CD4-positive, alpha-beta memory T cell (primary cell): ENCODE measurements around the gene ZSCAN12. TPM values are rescaled to one million over a fixed set of nuclear protein-coding genes. Genes with fewer than 3 reads are reported as not detected.
"Not testable (repeated sequence)": the region's sequence is repeated elsewhere in the genome, so short reads cannot be mapped to it uniquely, and the experiment has no call there.

Experiments
- CTCF ChIA-PET: fragments of 350-600 bp; sonication (Branson Sonifier 250); formaldehyde crosslinking; loops from one replicate; lab custom pipeline; 2021; ENCODE audit warnings: inconsistent platforms; ENCODE audit not compliant: partially characterized antibody; lab: Charles Lee
- POLR2A ChIA-PET: fragments of 350-600 bp; sonication (Branson Sonifier 250); formaldehyde crosslinking; loops from one replicate; lab custom pipeline; 2021; ENCODE audit not compliant: partially characterized antibody; lab: Charles Lee
- DNase-seq, 5 donors: peaks; one replicate each; pipeline versions ENCODE4 v3.0.0 to v3.0.0-alpha.2; 2020 to 2022; ENCODE audit warnings: mixed read lengths in 1 of 5
- H3K27ac ChIP-seq: one replicate; pipeline ENCODE4 v1.7.0; 2013; ENCODE audit warnings: low read depth, low read length
- H3K27me3 ChIP-seq: 2 replicates; pipeline ENCODE4 v1.7.0; 2013; ENCODE audit warnings: mild to moderate bottlenecking, low read length, moderate library complexity; ENCODE audit not compliant: insufficient read depth
- H3K36me3 ChIP-seq: 2 replicates; pipeline ENCODE4 v1.7.0; 2013; ENCODE audit warnings: mild to moderate bottlenecking, low read length, moderate library complexity; ENCODE audit not compliant: insufficient read depth
- H3K4me1 ChIP-seq: 2 replicates; pipeline ENCODE4 v1.7.0; 2013; ENCODE audit warnings: mild to moderate bottlenecking, low read length, moderate library complexity; ENCODE audit not compliant: insufficient read depth
- H3K4me3 ChIP-seq, 2 donors: one replicate each; pipeline ENCODE4 v1.7.0; 2013; ENCODE audit warnings: low read length in 2 of 2, mild to moderate bottlenecking in 1 of 2
- H3K9me3 ChIP-seq, 2 donors: one replicate each; pipeline ENCODE4 v1.7.0; 2013; ENCODE audit warnings: low read length in 2 of 2, control low read depth in 1 of 2; ENCODE audit not compliant: control insufficient read depth in 1 of 2
- H3K27ac Mint-ChIP-seq, 7 donors: one replicate each; pipeline ENCODE4 v1.8.0; 2020 to 2021; ENCODE audit warnings: mixed read lengths in 7 of 7, mild to moderate bottlenecking in 6 of 7, inconsistent platforms in 3 of 7, moderate library complexity in 3 of 7
- H3K27me3 Mint-ChIP-seq, 2 donors: one replicate each; pipeline ENCODE4 v1.8.0; 2020 to 2021; ENCODE audit warnings: mixed read lengths in 2 of 2
- H3K36me3 Mint-ChIP-seq, 2 donors: one replicate each; pipeline ENCODE4 v1.8.0; 2020 to 2021; ENCODE audit warnings: mixed read lengths in 2 of 2, inconsistent platforms in 1 of 2, mild to moderate bottlenecking in 1 of 2
- H3K4me1 Mint-ChIP-seq, 4 donors: one replicate each; pipeline ENCODE4 v1.8.0; 2020 to 2021; ENCODE audit warnings: mixed read lengths in 4 of 4, mild to moderate bottlenecking in 1 of 4
- H3K4me3 Mint-ChIP-seq, 8 donors: one replicate each; pipeline ENCODE4 v1.8.0; 2020 to 2021; ENCODE audit warnings: mixed read lengths in 8 of 8, mild to moderate bottlenecking in 7 of 8, moderate library complexity in 6 of 8, inconsistent platforms in 3 of 8
- H3K9me3 Mint-ChIP-seq, 8 donors: one replicate each; pipeline ENCODE4 v1.8.0; 2020 to 2021; ENCODE audit warnings: mixed read lengths in 8 of 8, mild to moderate bottlenecking in 5 of 8, inconsistent platforms in 3 of 8, moderate library complexity in 1 of 8
- intact Hi-C: fragments of 100-400 bp; cut with micrococcal nuclease; formaldehyde crosslinking; loops from one replicate; pipeline ENCODE4 v1.15.1; 2023
- polyA plus RNA-seq, 2 donors: library from polyadenylated mRNA; unstranded; fragments of 300-500 nt; fragmentation: Illumina TruSeq; gene quantifications; one replicate each; pipeline ENCODE4 v1.2.3, GENCODE V29; 2021
- total RNA-seq, 2 experiments: library from RNA; stranded (reverse); gene quantifications; one replicate each; pipeline ENCODE4 v1.2.3, GENCODE V29; 2021

Gene ZSCAN12
- total and polyA plus RNA-seq, 4 experiments from 2014 or later, result 0.70 to 8.3 (median 4.7) TPM

- no peak for DNase-seq
- Mint-ChIP-seq H3K27ac (no peak overlapping the region), H3K4me3 (no peak overlapping the region), H3K4me1 (peaks cover 0 to 2% (median 0%) of the 10 kb centered on the region in 4 donors), H3K36me3 (peaks cover 18 to 27% of the 10 kb centered on the region in 2 donors), H3K9me3 (no peaks in the 10 kb centered on the region), H3K27me3 (no peaks in the 10 kb centered on the region)
- POLR2A ChIA-PET, result no interaction called here
- intact Hi-C loops, result no loop called here
- Histone ChIP-seq H3K4me3 (no peak overlapping the region), H3K9me3 (no peaks in the 10 kb centered on the region), H3K27me3 (no peaks in the 10 kb centered on the region), H3K27ac (no peak overlapping the region), H3K4me1 (no peaks in the 10 kb centered on the region), H3K36me3 (peaks cover 7% of the 10 kb centered on the region)
- CTCF ChIA-PET, result interaction anchor here (1.5 kb wide), 1 partner anchor 13 kb away, joined by 3 read pairs; no protein-coding TSS in a partner anchor
These were observed 30.1 kb downstream of the ZSCAN12 start for GRCh38 chr6:28369463-28369862.

- CTCF ChIA-PET, result interaction anchor here (1.5 kb wide), 1 partner anchor 12 kb away, joined by 3 read pairs; no protein-coding TSS in a partner anchor
- Mint-ChIP-seq H3K36me3 (peaks cover 18 to 34% of the 10 kb centered on the region in 2 donors), H3K27me3 (no peaks in the 10 kb centered on the region), H3K4me3 (no peak overlapping the region), H3K9me3 (no peaks in the 10 kb centered on the region), H3K27ac (no peak overlapping the region), H3K4me1 (peaks cover 0 to 2% (median 0%) of the 10 kb centered on the region in 4 donors)
- Histone ChIP-seq H3K4me3 (no peak overlapping the region), H3K4me1 (no peaks in the 10 kb centered on the region), H3K9me3 (no peaks in the 10 kb centered on the region), H3K36me3 (peaks cover 11% of the 10 kb centered on the region), H3K27me3 (no peaks in the 10 kb centered on the region), H3K27ac (no peak overlapping the region)
- intact Hi-C loops, result no loop called here
- POLR2A ChIA-PET, result no interaction called here
- DNase-seq, result no peak
These were observed 31.0 kb downstream of the ZSCAN12 start for GRCh38 chr6:28368522-28368921.

- H3K36me3 ChIP-seq, result peaks cover 11% of the 10 kb centered on the region
- H3K4me3 ChIP-seq, H3K27ac ChIP-seq, H3K4me1 Mint-ChIP-seq, intact Hi-C loops, H3K27me3 Mint-ChIP-seq, H3K27me3 ChIP-seq, H3K9me3 ChIP-seq, POLR2A ChIA-PET, H3K4me1 ChIP-seq, DNase-seq, H3K9me3 Mint-ChIP-seq, H3K4me3 Mint-ChIP-seq: not testable (repeated sequence)
- Mint-ChIP-seq H3K36me3 (peaks cover 31 to 47% of the 10 kb centered on the region in 2 donors), H3K27ac (peak overlapping the region in 1 of 7 donors; percentile 57)
- CTCF ChIA-PET, result interaction anchor here (1.8 to 1.9 kb wide), 2 partner anchors 9 to 11 kb away, joined by 4 to 5 read pairs; no protein-coding TSS in a partner anchor
These were observed 34.0 kb downstream of the ZSCAN12 start for GRCh38 chr6:28365590-28365989.

GRCh38 chr6:28360961-28361360 lies 38.6 kb downstream of the ZSCAN12 start:
- Mint-ChIP-seq H3K9me3 (no peaks in the 10 kb centered on the region), H3K4me1 (peaks cover 3 to 5% (median 4%) of the 10 kb centered on the region in 4 donors), H3K27ac (no peak overlapping the region), H3K4me3 (no peak overlapping the region), H3K36me3 (peaks cover 27 to 34% of the 10 kb centered on the region in 2 donors), H3K27me3 (no peaks in the 10 kb centered on the region)
- ChIA-PET CTCF (no interaction called here), POLR2A (no interaction called here)
- H3K36me3 ChIP-seq, result peaks cover 11% of the 10 kb centered on the region
- no peaks in the 10 kb centered on the region for H3K9me3 ChIP-seq
- no peaks in the 10 kb centered on the region for H3K27me3 ChIP-seq
- DNase-seq, result no peak
- intact Hi-C loops, result no loop called here
- no peak overlapping the region for H3K27ac ChIP-seq
- H3K4me1 ChIP-seq, result peaks cover 6% of the 10 kb centered on the region
- no peak overlapping the region for H3K4me3 ChIP-seq

GRCh38 chr6:28359562-28359961 lies 40.0 kb downstream of the ZSCAN12 start:
- H3K27ac Mint-ChIP-seq, H3K27me3 ChIP-seq, H3K4me3 Mint-ChIP-seq, POLR2A ChIA-PET, H3K27ac ChIP-seq, H3K9me3 ChIP-seq, H3K36me3 ChIP-seq, H3K9me3 Mint-ChIP-seq, H3K4me3 ChIP-seq, H3K27me3 Mint-ChIP-seq, CTCF ChIA-PET, DNase-seq: not testable (repeated sequence)
- Mint-ChIP-seq H3K36me3 (peaks cover 16 to 22% of the 10 kb centered on the region in 2 donors), H3K4me1 (peaks cover 8 to 14% (median 11%) of the 10 kb centered on the region in 4 donors)
- H3K4me1 ChIP-seq, result peaks cover 15% of the 10 kb centered on the region
- intact Hi-C loops, result loop anchor here (10.0 kb wide), 1 partner anchor 585 kb away; no protein-coding TSS in a partner anchor

- ChIA-PET POLR2A (interaction anchor here (1.2 to 1.3 kb wide), 2 partner anchors 233 to 253 kb away, joined by 4 to 7 read pairs; partner anchors contain the start of gene ZSCAN16), CTCF (interaction anchor here (0.9 to 4.3 kb wide), 14 partner anchors 8 to 1194 kb away, joined by 3 to 44 read pairs (median 6); partner anchors contain the start of genes PGBD1, ZKSCAN8 and ZSCAN26)
- Histone ChIP-seq H3K27me3 (no peaks in the 10 kb centered on the region), H3K4me1 (peaks cover 15% of the 10 kb centered on the region), H3K27ac (no peak overlapping the region), H3K4me3 (no peak overlapping the region), H3K9me3 (no peaks in the 10 kb centered on the region), H3K36me3 (no peaks in the 10 kb centered on the region)
- Mint-ChIP-seq H3K27me3 (no peaks in the 10 kb centered on the region), H3K4me3 (no peak overlapping the region), H3K27ac (no peak overlapping the region), H3K4me1 (peaks cover 12 to 19% (median 18%) of the 10 kb centered on the region in 4 donors), H3K9me3 (no peaks in the 10 kb centered on the region), H3K36me3 (peaks cover 6 to 7% of the 10 kb centered on the region in 2 donors)
- intact Hi-C loops, result loop anchor here (2.0 to 10.0 kb wide), 3 partner anchors 276 to 582 kb away; partner anchors contain the start of gene ZNF165
- DNase-seq, result no peak
These were observed 42.5 kb downstream of the ZSCAN12 start for GRCh38 chr6:28357036-28357435.

- Histone ChIP-seq H3K9me3 (no peaks in the 10 kb centered on the region), H3K27me3 (no peaks in the 10 kb centered on the region), H3K27ac (no peak overlapping the region), H3K36me3 (no peaks in the 10 kb centered on the region), H3K4me1 (peaks cover 15% of the 10 kb centered on the region), H3K4me3 (no peak overlapping the region)
- intact Hi-C loops, result loop anchor here (1.0 to 10.0 kb wide), 6 partner anchors 222 to 1194 kb away; partner anchors contain the start of gene ZNF165
- POLR2A ChIA-PET, result interaction anchor here (0.9 to 1.7 kb wide), 9 partner anchors 20 to 549 kb away, joined by 3 to 17 read pairs (median 5); partner anchors contain the start of genes NKAPL, ZKSCAN4, ZKSCAN8 and ZSCAN16
- no peak for DNase-seq
- H3K27me3 Mint-ChIP-seq, result no peaks in the 10 kb centered on the region
- H3K4me3 Mint-ChIP-seq, result no peak overlapping the region
- H3K36me3 Mint-ChIP-seq, result peaks cover 6 to 7% of the 10 kb centered on the region in 2 donors
- H3K4me1 Mint-ChIP-seq, result peaks cover 14 to 23% (median 20%) of the 10 kb centered on the region in 4 donors
- no peak overlapping the region for H3K27ac Mint-ChIP-seq
- CTCF ChIA-PET, result interaction anchor here (0.5 to 4.3 kb wide), 39 partner anchors 8 to 1230 kb away, joined by 3 to 44 read pairs (median 5); partner anchors contain the start of genes PGBD1, ZKSCAN4, ZKSCAN8 and ZSCAN26
- H3K9me3 Mint-ChIP-seq, result no peaks in the 10 kb centered on the region
These were observed 42.9 kb downstream of the ZSCAN12 start for GRCh38 chr6:28356666-28357020.
